SH-SY5Y (cell line): Measurements from ENCODE around the gene NPHS1.

Experiments used
- GATA2 ChIP-seq: IDR thresholded peaks from 2 replicates; pipeline ENCODE4 v1.6.1; 2011; ENCODE audit warnings: mild to moderate bottlenecking, low read depth, low read length
- GATA3 ChIP-seq: IDR thresholded peaks from 2 replicates; pipeline ENCODE4 v1.6.1; 2011; ENCODE audit warnings: low read depth, mild to moderate bottlenecking, low read length, moderate library complexity

DNA sequence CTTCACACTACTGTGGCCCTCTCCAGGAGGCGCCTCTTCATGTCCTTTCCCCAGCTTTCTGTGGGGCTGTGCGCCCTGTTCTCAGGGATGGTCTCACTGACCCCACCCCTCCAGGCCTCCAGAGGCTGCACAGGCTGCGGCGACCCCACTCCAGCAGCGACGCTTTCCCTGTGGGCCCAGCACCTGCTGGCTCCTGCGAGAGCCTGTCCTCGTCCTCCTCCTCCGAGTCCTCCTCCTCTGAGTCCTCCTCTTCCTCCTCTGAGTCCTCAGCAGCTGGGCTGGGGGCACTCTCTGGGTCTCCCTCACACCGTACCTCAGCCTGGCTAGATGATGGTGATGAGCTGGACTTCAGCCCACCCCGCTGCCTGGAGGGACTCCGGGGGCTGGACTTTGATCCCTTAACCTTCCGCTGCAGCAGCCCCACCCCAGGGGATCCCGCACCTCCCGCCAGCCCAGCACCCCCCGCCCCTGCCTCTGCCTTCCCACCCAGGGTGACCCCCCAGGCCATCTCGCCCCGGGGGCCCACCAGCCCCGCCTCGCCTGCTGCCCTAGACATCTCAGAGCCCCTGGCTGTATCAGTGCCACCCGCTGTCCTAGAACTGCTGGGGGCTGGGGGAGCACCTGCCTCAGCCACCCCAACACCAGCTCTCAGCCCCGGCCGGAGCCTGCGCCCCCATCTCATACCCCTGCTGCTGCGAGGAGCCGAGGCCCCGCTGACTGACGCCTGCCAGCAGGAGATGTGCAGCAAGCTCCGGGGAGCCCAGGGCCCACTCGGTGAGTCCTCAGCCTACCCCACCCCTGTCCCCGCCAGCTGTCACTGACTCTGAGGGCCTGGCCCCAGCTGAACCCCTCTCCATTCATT lies 65.8 kb downstream of the NPHS1 start:
- TF ChIP-seq GATA2 (no peak), GATA3 (no peak)
